ENCODE results near the gene INPP5D. TPM values are rescaled to one million over a fixed set of nuclear protein-coding genes. Genes with fewer than 3 reads are reported as not detected.

INPP5D gene
- total RNA-seq, 1 experiment from 2014 or later = 17.2 TPM

- CTCF ChIA-PET = no interaction called here
- DNase-seq (ENCODE audit: low spot score) = no peak
- Mint-ChIP-seq H3K4me3 (no peak overlapping the region), H3K36me3 (peaks cover 66% of the 10 kb centered on the region), H3K4me1 (peaks cover 33% of the 10 kb centered on the region), H3K27me3 (ENCODE audit: low read depth) (no peaks in the 10 kb centered on the region), H3K27ac (peak overlapping the region; percentile 54; the same call in 1 of the 2 replicates), H3K9me3 (peaks cover 22% of the 10 kb centered on the region)
- no peak for ATAC-seq
- POLR2A ChIA-PET = interaction anchor here (0.5 kb wide), 1 partner anchor 27 kb away, joined by 5 read pairs; no protein-coding TSS in a partner anchor
- TF ChIP-seq ZNF219 (CRISPR knock-in tag; IDR thresholded peaks at IDR 0.05; ENCODE audit: borderline replicate concordance) (no peak), FOXP1 (CRISPR knock-in tag; IDR thresholded peaks at IDR 0.05; ENCODE audit: borderline replicate concordance) (no peak), FOXJ3 (CRISPR knock-in tag; IDR thresholded peaks at IDR 0.05; ENCODE audit: borderline replicate concordance) (no peak), USF1 (CRISPR knock-in tag; IDR thresholded peaks at IDR 0.05) (no peak), GTF2I (CRISPR knock-in tag; conservative IDR thresholded peaks at IDR 0.05) (no peak), ZNF425 (CRISPR knock-in tag; conservative IDR thresholded peaks at IDR 0.05) (no peak), STAT6 (CRISPR knock-in tag; conservative IDR thresholded peaks at IDR 0.05; ENCODE audit: low read depth) (no peak), JAZF1 (CRISPR knock-in tag; IDR thresholded peaks at IDR 0.05) (no peak), ZNF232 (CRISPR knock-in tag; IDR thresholded peaks at IDR 0.05) (no peak), NR2C2 (CRISPR knock-in tag; IDR thresholded peaks at IDR 0.05) (no peak), ZNF396 (CRISPR knock-in tag; IDR thresholded peaks at IDR 0.05; ENCODE audit: borderline replicate concordance) (no peak), SMAD4 (CRISPR knock-in tag; IDR thresholded peaks at IDR 0.05) (no peak), MXD4 (CRISPR knock-in tag; IDR thresholded peaks at IDR 0.05; ENCODE audit: borderline replicate concordance) (no peak)
- TF ChIP-seq, protein P1, sequence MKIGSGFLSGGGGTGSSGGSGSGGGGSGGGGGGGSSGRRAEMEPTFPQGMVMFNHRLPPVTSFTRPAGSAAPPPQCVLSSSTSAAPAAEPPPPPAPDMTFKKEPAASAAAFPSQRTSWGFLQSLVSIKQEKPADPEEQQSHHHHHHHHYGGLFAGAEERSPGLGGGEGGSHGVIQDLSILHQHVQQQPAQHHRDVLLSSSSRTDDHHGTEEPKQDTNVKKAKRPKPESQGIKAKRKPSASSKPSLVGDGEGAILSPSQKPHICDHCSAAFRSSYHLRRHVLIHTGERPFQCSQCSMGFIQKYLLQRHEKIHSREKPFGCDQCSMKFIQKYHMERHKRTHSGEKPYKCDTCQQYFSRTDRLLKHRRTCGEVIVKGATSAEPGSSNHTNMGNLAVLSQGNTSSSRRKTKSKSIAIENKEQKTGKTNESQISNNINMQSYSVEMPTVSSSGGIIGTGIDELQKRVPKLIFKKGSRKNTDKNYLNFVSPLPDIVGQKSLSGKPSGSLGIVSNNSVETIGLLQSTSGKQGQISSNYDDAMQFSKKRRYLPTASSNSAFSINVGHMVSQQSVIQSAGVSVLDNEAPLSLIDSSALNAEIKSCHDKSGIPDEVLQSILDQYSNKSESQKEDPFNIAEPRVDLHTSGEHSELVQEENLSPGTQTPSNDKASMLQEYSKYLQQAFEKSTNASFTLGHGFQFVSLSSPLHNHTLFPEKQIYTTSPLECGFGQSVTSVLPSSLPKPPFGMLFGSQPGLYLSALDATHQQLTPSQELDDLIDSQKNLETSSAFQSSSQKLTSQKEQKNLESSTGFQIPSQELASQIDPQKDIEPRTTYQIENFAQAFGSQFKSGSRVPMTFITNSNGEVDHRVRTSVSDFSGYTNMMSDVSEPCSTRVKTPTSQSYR (CRISPR knock-in tag; IDR thresholded peaks at IDR 0.05) = no peak
- TF ChIP-seq, protein P2, sequence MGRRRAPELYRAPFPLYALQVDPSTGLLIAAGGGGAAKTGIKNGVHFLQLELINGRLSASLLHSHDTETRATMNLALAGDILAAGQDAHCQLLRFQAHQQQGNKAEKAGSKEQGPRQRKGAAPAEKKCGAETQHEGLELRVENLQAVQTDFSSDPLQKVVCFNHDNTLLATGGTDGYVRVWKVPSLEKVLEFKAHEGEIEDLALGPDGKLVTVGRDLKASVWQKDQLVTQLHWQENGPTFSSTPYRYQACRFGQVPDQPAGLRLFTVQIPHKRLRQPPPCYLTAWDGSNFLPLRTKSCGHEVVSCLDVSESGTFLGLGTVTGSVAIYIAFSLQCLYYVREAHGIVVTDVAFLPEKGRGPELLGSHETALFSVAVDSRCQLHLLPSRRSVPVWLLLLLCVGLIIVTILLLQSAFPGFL (CRISPR knock-in tag; IDR thresholded peaks at IDR 0.05; ENCODE audit: borderline replicate concordance) = no peak
- TF ChIP-seq, protein P3, sequence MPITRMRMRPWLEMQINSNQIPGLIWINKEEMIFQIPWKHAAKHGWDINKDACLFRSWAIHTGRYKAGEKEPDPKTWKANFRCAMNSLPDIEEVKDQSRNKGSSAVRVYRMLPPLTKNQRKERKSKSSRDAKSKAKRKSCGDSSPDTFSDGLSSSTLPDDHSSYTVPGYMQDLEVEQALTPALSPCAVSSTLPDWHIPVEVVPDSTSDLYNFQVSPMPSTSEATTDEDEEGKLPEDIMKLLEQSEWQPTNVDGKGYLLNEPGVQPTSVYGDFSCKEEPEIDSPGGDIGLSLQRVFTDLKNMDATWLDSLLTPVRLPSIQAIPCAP (CRISPR knock-in tag; IDR thresholded peaks at IDR 0.05) = no peak
- TF ChIP-seq, protein P4, sequence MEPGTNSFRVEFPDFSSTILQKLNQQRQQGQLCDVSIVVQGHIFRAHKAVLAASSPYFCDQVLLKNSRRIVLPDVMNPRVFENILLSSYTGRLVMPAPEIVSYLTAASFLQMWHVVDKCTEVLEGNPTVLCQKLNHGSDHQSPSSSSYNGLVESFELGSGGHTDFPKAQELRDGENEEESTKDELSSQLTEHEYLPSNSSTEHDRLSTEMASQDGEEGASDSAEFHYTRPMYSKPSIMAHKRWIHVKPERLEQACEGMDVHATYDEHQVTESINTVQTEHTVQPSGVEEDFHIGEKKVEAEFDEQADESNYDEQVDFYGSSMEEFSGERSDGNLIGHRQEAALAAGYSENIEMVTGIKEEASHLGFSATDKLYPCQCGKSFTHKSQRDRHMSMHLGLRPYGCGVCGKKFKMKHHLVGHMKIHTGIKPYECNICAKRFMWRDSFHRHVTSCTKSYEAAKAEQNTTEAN (CRISPR knock-in tag; IDR thresholded peaks at IDR 0.05) = no peak
- TF ChIP-seq, protein P5, sequence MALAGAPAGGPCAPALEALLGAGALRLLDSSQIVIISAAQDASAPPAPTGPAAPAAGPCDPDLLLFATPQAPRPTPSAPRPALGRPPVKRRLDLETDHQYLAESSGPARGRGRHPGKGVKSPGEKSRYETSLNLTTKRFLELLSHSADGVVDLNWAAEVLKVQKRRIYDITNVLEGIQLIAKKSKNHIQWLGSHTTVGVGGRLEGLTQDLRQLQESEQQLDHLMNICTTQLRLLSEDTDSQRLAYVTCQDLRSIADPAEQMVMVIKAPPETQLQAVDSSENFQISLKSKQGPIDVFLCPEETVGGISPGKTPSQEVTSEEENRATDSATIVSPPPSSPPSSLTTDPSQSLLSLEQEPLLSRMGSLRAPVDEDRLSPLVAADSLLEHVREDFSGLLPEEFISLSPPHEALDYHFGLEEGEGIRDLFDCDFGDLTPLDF (CRISPR knock-in tag; IDR thresholded peaks at IDR 0.05) = no peak
- TF ChIP-seq, protein P6, sequence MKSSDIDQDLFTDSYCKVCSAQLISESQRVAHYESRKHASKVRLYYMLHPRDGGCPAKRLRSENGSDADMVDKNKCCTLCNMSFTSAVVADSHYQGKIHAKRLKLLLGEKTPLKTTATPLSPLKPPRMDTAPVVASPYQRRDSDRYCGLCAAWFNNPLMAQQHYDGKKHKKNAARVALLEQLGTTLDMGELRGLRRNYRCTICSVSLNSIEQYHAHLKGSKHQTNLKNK (CRISPR knock-in tag; IDR thresholded peaks at IDR 0.05) = no peak
- TF ChIP-seq, protein P7, sequence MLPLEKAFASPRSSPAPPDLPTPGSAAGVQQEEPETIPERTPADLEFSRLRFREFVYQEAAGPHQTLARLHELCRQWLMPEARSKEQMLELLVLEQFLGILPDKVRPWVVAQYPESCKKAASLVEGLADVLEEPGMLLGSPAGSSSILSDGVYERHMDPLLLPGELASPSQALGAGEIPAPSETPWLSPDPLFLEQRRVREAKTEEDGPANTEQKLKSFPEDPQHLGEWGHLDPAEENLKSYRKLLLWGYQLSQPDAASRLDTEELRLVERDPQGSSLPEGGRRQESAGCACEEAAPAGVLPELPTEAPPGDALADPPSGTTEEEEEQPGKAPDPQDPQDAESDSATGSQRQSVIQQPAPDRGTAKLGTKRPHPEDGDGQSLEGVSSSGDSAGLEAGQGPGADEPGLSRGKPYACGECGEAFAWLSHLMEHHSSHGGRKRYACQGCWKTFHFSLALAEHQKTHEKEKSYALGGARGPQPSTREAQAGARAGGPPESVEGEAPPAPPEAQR (CRISPR knock-in tag; IDR thresholded peaks at IDR 0.05) = no peak
These were observed 86.1 kb downstream of the INPP5D start for GRCh38 chr2:233146194-233146593.

Measured in WTC11 (cell line).